NCI-H2081 (cell line): Measurements from ENCODE around the gene SCFD1.
A peak's percentile ranks its signal among the peaks of the same experiment; 100 is the strongest.
"Not testable (repeated sequence)": the region's sequence is repeated elsewhere in the genome, so short reads cannot be mapped to it uniquely, and the experiment has no call there.

Experiments
- DNase-seq, 2 experiments: peaks; one replicate each; lab custom pipeline; 2025; lab: John Stamatoyannopoulos, UW

SCFD1 gene

DNA sequence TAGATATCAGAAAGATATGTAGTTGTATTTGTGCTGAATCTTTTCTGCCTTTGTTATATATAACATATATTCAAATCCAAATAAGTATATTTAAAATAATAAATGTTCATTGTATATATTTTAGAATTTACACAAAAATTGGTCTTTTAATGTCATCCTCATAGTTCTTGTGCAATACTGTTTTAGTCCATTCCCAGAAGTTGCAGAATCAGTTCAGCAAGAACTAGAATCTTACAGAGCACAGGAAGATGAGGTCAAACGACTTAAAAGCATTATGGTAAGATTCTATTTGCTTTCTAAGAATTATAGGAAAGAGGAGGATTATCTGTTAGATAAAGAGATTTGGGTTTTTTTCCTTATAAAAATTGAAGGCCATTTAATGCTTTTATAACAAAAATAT, 51.0 kb downstream of the SCFD1 start:
- DNase-seq: no peak

- DNase-seq: no peak
Measured at GRCh38 chr14:30678926-30679431, 56.9 kb downstream of the SCFD1 start.

- DNase-seq: no peak
Measured at GRCh38 chr14:30680036-30680435, 57.9 kb downstream of the SCFD1 start.

DNA sequence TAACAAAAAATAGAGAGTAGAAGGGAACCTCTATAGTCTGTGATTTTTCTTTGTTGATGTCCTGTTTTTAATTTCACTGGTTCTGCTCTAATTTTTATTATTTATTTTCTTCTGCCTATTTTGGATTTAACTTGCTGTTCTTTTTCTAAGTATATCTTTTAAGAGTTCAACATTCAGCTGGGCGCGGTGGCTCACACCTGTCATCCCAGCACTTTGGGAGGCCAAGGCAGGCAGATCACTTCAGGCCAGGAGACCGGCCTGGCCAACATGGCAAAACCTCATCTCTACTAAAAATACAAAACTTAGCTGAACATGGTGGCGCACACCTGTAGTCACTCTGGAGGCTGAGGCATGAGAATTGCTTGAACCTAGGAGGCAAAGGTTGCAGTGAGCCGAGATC, 58.7 kb downstream of the SCFD1 start:
- DNase-seq: not testable (repeated sequence)

- DNase-seq: peak in 1 of 2 experiments; percentile 5
Measured at GRCh38 chr14:30681752-30682355, 59.7 kb downstream of the SCFD1 start.

DNA sequence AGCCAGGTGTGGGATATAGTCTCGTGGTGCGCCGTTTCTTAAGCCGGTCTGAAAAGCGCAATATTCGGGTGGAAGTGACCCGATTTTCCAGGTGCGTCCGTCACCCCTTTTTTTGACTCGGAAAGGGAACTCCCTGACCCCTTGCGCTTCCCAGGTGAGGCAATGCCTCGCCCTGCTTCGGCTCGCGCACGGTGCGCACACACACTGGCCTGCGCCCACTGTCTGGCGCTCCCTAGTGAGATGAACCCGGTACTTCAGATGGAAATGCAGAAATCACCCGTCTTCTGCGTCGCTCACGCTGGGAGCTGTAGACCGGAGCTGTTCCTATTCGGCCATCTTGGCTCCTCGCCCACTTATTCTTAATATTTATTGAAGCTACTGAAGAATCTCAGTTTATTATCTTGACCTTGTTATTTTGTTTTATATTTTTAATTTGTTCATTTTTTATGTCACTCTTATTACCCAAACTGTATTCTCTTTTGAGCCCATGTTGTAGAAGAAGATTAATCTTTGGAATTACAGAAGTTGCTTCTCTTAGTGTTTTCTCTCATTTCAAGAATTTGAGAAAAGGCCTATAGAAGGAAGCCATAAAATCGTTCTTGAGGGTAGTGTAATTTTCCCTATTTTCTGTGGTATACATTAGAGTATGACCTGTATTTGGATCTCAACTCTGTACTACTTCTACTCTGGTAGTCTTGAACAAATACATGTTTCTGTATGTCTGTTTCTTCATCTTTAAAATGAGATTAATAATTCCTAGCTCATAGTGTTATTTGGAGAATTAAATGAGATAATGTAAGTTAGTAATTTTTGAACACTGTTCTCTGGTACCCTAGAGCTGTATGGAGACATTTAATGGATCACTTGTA, 68.6 kb downstream of the SCFD1 start:
- DNase-seq: not testable (repeated sequence)

DNA sequence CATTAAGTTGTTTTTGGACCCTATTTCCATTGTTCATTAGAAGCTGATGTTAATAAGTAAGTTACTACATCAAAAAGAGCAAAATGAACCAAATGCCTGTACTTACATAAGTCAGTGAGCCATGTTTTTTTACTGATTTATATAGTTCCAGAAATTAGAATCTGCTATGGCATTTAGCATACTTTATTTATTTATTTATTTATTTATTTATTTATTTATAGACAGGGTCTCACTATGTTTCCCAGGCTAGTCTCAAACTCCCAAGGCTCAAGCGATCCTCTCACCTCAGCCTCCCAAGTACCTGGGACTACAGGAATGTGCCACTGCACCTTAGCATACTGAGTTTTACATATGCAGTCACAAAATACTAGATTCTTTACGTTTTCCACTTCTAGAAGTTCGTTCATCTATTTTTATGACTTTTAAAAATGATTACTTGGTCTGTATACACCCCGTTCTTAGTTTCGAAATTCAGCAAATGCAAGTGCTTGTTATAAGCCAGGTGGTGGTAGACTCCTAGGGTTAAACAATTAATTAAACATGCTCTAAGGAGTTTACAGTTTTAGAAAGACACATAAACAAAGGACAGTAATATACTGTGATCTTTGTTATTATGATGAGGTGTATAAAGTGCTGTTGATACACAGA, 69.8 kb downstream of the SCFD1 start:
- DNase-seq: no peak

DNA sequence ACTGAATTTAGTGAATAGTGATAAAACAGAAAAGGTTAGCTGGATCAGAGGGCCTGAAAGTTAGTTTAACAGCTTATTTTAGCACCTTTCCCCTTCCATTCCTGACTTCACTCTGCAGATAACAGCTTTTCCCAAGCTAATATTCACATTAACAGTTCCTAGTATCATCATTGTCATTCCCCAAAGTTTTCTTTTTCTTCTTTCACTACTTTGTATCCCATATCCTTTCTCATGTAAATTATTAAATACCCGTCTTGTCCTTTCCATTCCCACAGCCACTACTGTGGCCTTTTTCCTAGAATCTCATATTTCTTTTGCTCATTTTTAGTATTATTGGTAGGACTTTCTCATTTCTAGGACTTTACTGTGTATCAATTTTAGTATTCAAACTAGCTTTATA, 70.5 kb downstream of the SCFD1 start:
- DNase-seq: no peak

GRCh38 chr14:30698463-30698862, 76.3 kb downstream of the SCFD1 start:
- no peak for DNase-seq

GRCh38 chr14:30706704-30707103, 84.6 kb downstream of the SCFD1 start:
- no peak for DNase-seq

DNA sequence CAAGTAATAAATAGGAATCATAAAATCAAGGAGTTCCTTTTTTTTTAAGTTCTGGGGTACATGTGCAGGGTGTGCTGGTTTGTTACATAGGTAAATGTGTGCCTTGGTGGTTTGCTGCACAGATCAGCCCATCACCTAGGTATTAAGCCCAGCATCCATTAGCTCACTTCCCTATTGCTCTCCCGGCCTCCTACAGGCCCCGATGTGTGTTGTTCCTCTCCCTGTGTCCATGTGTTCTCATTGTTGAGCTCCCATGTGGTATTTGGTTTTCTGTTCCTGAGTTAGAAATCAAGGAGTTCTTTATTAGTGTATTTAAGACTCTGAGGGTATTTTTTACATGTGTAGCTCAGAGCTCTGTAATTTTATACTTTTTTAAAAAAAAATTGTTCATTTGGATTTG, 86.0 kb downstream of the SCFD1 start:
- no peak for DNase-seq

DNA sequence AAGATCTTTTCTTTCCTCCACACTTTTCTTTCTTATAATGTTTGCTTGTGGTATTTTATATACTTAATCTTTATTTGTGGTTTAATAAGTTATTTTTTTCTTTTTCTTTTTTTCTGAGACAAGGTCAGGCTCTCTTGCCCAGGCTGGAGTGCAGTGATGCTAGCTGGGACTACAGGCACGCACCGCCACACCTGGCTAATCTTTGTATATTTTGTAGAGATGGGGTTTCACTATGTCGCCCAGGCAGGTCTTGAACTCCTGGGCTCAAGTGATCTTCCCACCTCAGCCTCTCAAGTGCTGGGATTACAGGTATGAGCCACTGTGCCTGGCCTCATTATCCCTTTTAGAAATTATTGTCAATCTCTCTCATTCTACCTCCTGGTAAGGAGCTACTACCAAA, 87.1 kb downstream of the SCFD1 start:
- no peak for DNase-seq

DNA sequence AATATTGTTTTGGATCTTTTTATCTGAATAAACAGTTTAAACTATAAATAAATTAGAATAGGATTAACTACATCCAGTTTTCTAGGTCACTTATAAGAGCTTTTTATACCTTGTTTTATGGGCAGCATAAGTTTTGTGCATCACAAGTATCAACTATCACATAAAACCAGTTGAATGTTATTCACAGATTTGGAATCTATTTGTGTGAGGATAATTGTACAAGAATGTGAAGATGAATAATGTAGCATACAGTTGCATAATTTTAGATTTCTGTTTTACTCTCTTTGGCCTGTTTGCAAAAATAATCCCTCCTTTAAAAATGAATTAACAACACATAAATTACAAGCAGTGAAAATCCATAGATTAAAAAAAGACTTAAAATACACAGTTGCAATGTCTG, 88.8 kb downstream of the SCFD1 start:
- DNase-seq: no peak

DNA sequence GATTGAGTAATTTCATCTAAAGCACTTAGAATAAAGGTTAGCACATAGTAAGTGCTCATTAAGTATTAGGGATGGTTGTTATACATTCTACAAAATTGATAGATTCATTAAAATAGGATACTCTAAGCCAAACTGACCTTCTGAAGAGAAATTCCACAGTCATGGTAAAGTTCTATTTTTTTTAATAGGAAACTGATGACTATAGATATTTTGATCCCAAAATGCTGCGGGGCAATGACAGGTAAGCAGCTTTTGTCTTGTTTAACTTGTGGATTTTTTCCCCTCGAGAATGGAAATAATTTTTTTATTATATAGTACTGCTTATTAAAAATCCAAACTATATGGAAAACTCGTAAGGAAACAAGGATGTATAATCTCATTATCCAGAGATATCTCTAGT, 97.0 kb downstream of the SCFD1 start:
- DNase-seq: no peak

DNA sequence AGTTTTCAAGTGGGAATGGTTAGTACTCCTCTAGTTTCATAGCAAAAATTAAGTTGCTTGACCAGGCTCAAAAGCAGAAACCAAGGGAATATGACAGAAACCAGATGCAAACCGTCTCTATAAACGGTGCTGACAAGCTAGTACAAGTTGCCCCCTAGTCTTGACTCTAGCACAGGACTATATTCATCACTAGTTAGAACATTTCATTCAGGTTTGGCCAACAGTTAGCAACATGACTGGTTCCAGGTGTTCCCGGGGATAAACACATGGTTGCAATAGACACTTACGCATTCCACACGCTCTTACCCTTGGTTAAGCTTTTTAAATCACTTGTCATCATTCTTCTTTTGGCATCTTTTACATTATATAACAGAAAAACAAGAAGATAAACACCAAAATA, 103.6 kb downstream of the SCFD1 start:
- no peak for DNase-seq

DNA sequence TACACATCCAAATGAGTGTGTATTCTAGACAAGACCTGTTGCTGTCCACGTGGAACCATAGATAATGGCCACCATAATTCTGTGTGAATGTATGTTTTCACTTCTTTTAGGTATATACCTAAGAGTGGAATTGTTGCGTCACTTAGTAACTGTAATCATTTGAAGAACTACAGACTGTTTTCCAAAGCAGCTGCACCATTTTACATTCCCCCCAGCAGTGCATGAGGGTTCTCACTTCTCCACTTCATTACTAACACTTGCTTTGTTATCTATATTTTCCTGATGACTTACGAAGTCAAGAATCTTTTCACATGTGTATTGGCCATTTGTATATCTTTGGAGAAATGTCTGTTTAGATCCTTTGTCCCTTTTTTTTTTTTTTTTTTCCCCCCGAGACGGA, 106.4 kb downstream of the SCFD1 start:
- DNase-seq: no peak

DNA sequence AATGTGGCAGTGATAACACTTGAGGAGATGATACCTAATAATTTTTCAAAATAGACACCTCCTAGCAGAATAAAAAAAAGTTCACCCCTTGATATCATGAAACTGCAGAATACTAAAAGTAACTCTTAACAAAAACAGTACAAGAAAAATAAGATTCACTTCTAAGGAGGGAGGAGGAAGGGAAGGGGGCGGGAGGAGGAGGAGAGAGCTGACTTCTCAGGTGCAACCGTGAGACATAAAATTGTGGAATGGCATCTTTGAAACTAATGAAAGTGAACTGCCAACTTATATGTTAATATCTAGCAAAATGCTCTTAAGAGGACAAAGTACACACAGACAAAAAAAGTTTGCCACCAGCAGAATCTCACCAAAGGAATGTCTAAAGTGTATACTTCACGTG, 115.8 kb downstream of the SCFD1 start:
- no peak for DNase-seq

- no peak for DNase-seq
Measured at GRCh38 chr14:30738978-30739377, 116.9 kb downstream of the SCFD1 start.

DNA sequence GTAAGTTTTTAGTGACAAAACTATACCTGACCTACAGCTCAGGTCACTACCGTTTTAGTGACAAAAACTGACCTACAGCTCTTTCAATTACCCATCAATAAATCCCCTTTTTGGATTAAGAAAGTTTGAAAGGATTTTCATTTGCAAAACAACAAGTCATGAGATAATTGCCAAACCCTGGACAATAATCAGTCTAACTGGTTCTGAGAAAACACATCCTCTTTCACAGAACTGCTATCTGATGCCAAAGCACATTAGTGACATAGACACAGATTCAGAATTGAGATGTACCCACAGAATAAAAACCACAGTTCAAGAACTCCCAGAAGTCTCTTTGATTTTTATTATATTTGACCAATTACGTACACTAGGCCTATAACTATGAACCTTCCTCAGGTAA, 126.2 kb downstream of the SCFD1 start:
- DNase-seq: no peak

DNA sequence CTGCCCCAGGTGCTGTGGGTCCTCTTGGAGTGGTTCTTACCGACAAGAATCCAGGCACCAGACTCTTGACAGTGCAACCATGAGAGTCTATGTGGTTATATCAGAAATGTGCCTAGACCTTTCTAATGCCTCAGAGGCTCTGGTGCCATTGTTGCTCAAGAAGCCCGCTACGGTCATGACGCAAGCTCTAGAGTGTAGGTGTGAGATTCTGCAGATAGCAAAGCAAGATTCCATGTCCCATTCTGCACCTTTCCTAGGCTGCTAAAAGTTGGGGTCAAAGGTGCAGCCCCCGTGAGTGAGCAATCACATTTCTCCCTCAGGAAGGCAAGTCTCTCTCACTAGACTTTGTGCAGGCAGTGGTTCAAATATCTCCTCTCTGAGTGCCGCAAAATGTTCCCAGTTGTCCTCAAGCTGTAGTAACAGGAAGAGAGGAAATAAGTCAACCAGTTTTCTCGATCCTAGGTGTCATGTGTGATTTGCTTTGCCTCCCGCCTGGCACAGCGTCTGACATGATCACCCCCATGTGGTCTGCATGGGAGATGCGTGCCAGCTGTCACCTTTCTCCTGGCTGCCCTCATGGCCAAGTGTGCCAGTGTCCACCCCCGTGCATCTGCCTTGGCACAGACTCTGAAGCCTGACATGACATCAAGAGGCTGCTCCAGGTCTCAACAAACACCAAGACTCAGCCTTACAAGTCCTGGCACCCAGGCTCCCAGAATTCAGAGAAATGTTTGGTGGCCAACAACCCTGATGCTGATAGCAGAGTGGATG, 129.7 kb downstream of the SCFD1 start:
- no peak for DNase-seq

- DNase-seq: no peak
Measured at GRCh38 chr14:30753452-30753851, 131.3 kb downstream of the SCFD1 start.

- DNase-seq: no peak
Measured at GRCh38 chr14:30754778-30755177, 132.7 kb downstream of the SCFD1 start.
